RWPE2 (cell line): ENCODE data around the gene C11orf54.

Source experiments
- ATAC-seq: fragments of 200-7000 bp; cut with Tn5 transposase; 3 replicates; pipeline ENCODE4 v1.9.1; 2021; ENCODE audit warnings: low read depth
- DNase-seq: peaks from one replicate; pipeline ENCODE4 v3.0.0-alpha.2; 2020; ENCODE audit warnings: low spot score
- H3K27ac ChIP-seq: fragments of 450-650 bp; 2 replicates; pipeline ENCODE4 v1.5.1; 2017; ENCODE audit warnings: mild to moderate bottlenecking; ENCODE audit not compliant: poor library complexity, severe bottlenecking
- H3K27me3 ChIP-seq: fragments of 250-450 bp; sonication (Bioruptor Pico); 2 replicates; pipeline ENCODE4 v1.5.1; 2021; ENCODE audit warnings: mild to moderate bottlenecking, moderate library complexity; ENCODE audit not compliant: insufficient read depth, poor library complexity, severe bottlenecking
- H3K36me3 ChIP-seq: fragments of 250-450 bp; sonication (Bioruptor Pico); 2 replicates; pipeline ENCODE4 v1.5.1; 2020; ENCODE audit warnings: low read depth, mild to moderate bottlenecking, moderate library complexity
- H3K4me1 ChIP-seq: fragments of 250-450 bp; sonication (Bioruptor Pico); 2 replicates; pipeline ENCODE4 v1.5.1; 2021; ENCODE audit warnings: mild to moderate bottlenecking, moderate library complexity; ENCODE audit not compliant: insufficient read depth, poor library complexity, severe bottlenecking
- H3K4me3 ChIP-seq: fragments of 250-450 bp; sonication (Bioruptor Pico); 2 replicates; pipeline ENCODE4 v1.5.1; 2021; ENCODE audit warnings: mild to moderate bottlenecking, moderate library complexity; ENCODE audit not compliant: severe bottlenecking
- H3K9me3 ChIP-seq: fragments of 250-450 bp; sonication (Bioruptor Pico); 2 replicates; pipeline ENCODE4 v1.5.1; 2021; ENCODE audit warnings: mild to moderate bottlenecking, moderate library complexity; ENCODE audit not compliant: severe bottlenecking
- CTCF ChIP-seq: fragments of 450-650 bp; IDR thresholded peaks from one replicate; pipeline ENCODE4 v1.5.1; 2017; ENCODE audit warnings: mild to moderate bottlenecking, moderate library complexity; ENCODE audit not compliant: poor library complexity, severe bottlenecking

The C11orf54 gene

GRCh38 chr11:93733474-93733873 is 8.0 kb upstream of the C11orf54 start:
- H3K36me3 ChIP-seq, result peaks cover 100% of the 10 kb centered on the region
- H3K9me3 ChIP-seq, result no peaks in the 10 kb centered on the region
- ATAC-seq, result no peak
- TF ChIP-seq CTCF, result no peak
- no peaks in the 10 kb centered on the region for H3K27me3 ChIP-seq
- H3K27ac ChIP-seq, result peak overlapping the region; percentile 87
- peaks cover 26% of the 10 kb centered on the region for H3K4me1 ChIP-seq
- DNase-seq, result no peak
- H3K4me3 ChIP-seq, result no peak overlapping the region

DNA sequence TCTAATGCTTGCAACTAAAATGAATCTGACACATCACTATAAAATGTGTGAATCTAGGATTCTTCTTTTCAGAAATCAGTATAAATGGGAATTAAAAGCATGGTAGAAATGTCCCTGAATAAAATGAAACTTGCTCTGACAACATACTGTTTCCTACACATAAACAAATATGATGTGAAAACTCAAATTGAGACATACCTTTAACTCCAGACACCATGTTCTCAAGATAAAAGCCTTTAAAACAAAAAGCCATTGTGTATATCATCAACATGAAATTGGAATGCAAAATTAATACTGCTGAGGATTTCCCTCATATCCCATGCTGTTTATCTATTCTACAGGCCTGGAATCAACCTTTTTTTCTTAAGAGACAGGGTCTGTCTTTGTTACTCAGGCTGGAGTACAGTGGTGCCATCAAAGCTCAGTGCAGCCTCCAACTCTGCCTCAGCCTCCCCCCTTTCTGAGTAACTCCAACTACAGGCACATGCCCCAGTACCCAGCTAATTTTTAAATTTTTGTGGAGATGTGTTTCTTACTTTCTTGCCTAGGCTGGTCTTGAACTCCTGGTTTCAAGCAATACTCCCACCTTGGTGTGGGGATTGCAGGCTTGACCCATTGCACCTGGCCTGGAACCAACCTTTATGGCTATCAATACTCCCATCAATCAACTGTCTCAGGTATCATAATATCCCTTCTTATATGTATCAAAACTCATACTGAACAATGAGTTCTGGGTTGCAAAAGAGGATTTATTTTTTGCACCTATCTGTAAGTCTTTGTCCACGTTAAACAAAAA is 6.8 kb upstream of the C11orf54 start:
- H3K4me3 ChIP-seq, result no peak overlapping the region
- peaks cover 100% of the 10 kb centered on the region for H3K36me3 ChIP-seq
- H3K27ac ChIP-seq, result peak overlapping the region; percentile 87

DNA sequence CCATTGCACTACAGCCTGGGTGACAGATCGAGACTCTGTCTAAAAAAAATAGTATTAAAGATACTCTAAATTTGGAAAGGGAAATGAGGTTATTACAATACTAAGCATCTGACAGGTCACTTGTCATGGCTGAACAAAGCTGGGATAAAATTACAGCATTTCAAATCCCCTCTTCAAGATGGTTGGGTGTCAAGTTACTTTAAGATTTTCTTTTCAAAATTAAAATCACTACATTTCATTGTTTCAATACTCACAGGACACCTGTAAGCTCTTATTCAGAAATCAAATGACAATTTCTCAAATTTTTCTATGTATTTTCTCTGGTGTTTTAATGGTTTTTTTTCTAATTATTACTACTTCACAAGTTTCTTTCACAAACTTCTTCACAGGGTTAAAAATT is 5.8 kb upstream of the C11orf54 start:
- Histone ChIP-seq H3K9me3 (no peaks in the 10 kb centered on the region), H3K27me3 (no peaks in the 10 kb centered on the region), H3K4me1 (peaks cover 36% of the 10 kb centered on the region), H3K4me3 (no peak overlapping the region), H3K36me3 (peaks cover 100% of the 10 kb centered on the region), H3K27ac (peak overlapping the region; percentile 87)
- DNase-seq (no peak), ATAC-seq (no peak)
- no peak for TF ChIP-seq CTCF

More for the DNA sequence above, 6.8 kb upstream of the C11orf54 start:
- no peak for TF ChIP-seq CTCF
- H3K27me3 ChIP-seq, result no peaks in the 10 kb centered on the region
- no peak for DNase-seq
- H3K4me1 ChIP-seq, result peaks cover 35% of the 10 kb centered on the region
- ATAC-seq, result 0 out of 3 replicates have a peak, but pooled peaks have one; percentile 5
- H3K9me3 ChIP-seq, result no peaks in the 10 kb centered on the region

DNA sequence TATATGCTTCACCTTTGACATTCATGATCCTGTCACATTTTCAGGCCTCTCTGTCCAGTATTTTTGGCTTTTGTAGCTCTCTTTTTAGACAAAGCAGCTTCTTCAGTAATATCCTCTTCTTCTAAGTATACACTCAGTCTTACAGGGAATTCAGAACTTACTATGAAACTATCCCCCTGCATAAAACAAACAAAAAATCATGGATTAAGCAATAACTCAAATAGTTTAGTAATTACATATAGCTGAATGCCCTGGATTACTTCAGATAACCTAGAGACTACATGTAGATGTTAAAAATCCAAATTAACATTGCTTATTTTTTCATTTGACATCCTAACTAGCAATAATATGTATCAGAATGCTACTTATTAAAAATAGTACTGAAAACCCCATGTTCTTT is 5.3 kb upstream of the C11orf54 start:
- no peak for TF ChIP-seq CTCF
- H3K4me3 ChIP-seq, result no peak overlapping the region
- H3K27ac ChIP-seq, result peak overlapping the region; percentile 87
- H3K9me3 ChIP-seq, result no peaks in the 10 kb centered on the region
- no peak for ATAC-seq
- H3K27me3 ChIP-seq, result no peaks in the 10 kb centered on the region
- peaks cover 36% of the 10 kb centered on the region for H3K4me1 ChIP-seq
- peaks cover 96% of the 10 kb centered on the region for H3K36me3 ChIP-seq
- no peak for DNase-seq
